PC-3 (cell line): ENCODE measurements around the gene SCN2B.

ENCODE experiments used
- EZH2 ChIP-seq: fragments of 300-600 bp; sonication (generic); IDR thresholded peaks from one replicate; pipeline ENCODE4 v1.6.1; 2017; ENCODE audit warnings: antibody characterized with exemption, mild to moderate bottlenecking, low read length; ENCODE audit not compliant: unreplicated experiment
- TF ChIP-seq, protein P1 (sequence below): fragments of 300-600 bp; sonication (generic); conservative IDR thresholded peaks from 2 replicates; pipeline ENCODE4 v1.5.1; 2017; ENCODE audit warnings: antibody characterized with exemption, low read depth, mild to moderate bottlenecking, low read length

DNA sequence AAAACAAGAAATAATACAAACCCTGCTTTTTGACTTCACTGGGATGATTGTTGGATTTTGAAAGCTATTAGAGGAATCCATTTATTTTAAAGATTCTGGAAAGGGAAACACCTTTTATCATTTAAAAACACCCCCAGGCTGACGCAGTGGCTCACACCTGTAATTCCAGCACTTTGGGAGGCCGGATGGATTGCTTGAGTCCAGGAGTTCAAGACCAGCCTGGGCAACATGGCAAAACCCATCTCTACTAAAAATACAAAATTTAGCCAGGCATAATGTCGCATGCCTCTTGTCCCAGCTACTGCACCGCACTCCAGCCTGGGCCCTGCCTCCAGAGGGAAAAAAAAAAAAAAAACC, 317 bp upstream of the SCN2B start:
- TF ChIP-seq, protein P1, sequence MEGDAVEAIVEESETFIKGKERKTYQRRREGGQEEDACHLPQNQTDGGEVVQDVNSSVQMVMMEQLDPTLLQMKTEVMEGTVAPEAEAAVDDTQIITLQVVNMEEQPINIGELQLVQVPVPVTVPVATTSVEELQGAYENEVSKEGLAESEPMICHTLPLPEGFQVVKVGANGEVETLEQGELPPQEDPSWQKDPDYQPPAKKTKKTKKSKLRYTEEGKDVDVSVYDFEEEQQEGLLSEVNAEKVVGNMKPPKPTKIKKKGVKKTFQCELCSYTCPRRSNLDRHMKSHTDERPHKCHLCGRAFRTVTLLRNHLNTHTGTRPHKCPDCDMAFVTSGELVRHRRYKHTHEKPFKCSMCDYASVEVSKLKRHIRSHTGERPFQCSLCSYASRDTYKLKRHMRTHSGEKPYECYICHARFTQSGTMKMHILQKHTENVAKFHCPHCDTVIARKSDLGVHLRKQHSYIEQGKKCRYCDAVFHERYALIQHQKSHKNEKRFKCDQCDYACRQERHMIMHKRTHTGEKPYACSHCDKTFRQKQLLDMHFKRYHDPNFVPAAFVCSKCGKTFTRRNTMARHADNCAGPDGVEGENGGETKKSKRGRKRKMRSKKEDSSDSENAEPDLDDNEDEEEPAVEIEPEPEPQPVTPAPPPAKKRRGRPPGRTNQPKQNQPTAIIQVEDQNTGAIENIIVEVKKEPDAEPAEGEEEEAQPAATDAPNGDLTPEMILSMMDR = no peak
- TF ChIP-seq EZH2 = no peak
